ENCODE results near the gene TRIM44.
"Not testable (repeated sequence)": the region's sequence is repeated elsewhere in the genome, so short reads cannot be mapped to it uniquely, and the experiment has no call there.

The TRIM44 gene

DNA sequence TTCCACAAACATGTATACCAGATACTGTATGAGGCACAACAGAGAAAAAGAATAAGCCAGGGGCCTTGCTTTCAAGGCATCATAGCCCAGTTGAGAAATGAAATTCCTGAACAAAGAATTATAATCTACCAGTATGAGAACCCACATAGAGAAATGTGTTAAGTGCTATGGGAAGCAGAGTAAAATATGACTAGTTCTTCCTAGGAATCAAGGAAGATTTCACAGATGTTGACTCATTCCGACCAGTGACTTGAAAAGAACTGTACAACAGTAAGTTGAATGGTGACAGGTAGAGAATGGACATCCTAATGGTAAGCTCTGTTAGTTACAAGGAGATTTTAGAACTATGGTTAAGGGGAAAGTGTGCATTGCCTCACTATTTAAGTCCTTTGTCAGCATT is 102.6 kb downstream of the TRIM44 start:
- no peak overlapping the region for H3K9ac ChIP-seq (ENCODE audit: low read length)
- TF ChIP-seq EZH2phosphoT487 (conservative IDR thresholded peaks at IDR 0.05; ENCODE audit: low read length) = no peak
- TF ChIP-seq, protein P1, sequence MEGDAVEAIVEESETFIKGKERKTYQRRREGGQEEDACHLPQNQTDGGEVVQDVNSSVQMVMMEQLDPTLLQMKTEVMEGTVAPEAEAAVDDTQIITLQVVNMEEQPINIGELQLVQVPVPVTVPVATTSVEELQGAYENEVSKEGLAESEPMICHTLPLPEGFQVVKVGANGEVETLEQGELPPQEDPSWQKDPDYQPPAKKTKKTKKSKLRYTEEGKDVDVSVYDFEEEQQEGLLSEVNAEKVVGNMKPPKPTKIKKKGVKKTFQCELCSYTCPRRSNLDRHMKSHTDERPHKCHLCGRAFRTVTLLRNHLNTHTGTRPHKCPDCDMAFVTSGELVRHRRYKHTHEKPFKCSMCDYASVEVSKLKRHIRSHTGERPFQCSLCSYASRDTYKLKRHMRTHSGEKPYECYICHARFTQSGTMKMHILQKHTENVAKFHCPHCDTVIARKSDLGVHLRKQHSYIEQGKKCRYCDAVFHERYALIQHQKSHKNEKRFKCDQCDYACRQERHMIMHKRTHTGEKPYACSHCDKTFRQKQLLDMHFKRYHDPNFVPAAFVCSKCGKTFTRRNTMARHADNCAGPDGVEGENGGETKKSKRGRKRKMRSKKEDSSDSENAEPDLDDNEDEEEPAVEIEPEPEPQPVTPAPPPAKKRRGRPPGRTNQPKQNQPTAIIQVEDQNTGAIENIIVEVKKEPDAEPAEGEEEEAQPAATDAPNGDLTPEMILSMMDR (IDR thresholded peaks at IDR 0.05; ENCODE audit: insufficient read depth, low read length, poor library complexity, severe bottlenecking) = no peak
- no peaks in the 10 kb centered on the region for H3K9me3 ChIP-seq (ENCODE audit: insufficient read depth, low read length)
- H3K36me3 ChIP-seq (ENCODE audit: low read length) = no peaks in the 10 kb centered on the region
- H3K4me3 ChIP-seq (ENCODE audit: insufficient read depth, low read length, poor library complexity, severe bottlenecking) = no peak overlapping the region
- no peaks in the 10 kb centered on the region for H3K27me3 ChIP-seq (ENCODE audit: low read length)
- H3K9me2 ChIP-seq (replicated peaks; ENCODE audit: insufficient read depth, low read length) = no peaks in the 10 kb centered on the region
- no peaks in the 10 kb centered on the region for H3F3A ChIP-seq (ENCODE audit: insufficient read depth)
- no peaks in the 10 kb centered on the region for H3K79me2 ChIP-seq (ENCODE audit: insufficient read depth, low read length)
- no peaks in the 10 kb centered on the region for H4K20me1 ChIP-seq (ENCODE audit: low read depth, low read length)
- H3K27ac ChIP-seq (ENCODE audit: low read depth, low read length) = no peak overlapping the region
- no peak overlapping the region for H3K4me2 ChIP-seq (ENCODE audit: low read depth, low read length, poor library complexity, severe bottlenecking)
- no peak overlapping the region for H2AFZ ChIP-seq (ENCODE audit: low read depth, low read length, severe bottlenecking)

DNA sequence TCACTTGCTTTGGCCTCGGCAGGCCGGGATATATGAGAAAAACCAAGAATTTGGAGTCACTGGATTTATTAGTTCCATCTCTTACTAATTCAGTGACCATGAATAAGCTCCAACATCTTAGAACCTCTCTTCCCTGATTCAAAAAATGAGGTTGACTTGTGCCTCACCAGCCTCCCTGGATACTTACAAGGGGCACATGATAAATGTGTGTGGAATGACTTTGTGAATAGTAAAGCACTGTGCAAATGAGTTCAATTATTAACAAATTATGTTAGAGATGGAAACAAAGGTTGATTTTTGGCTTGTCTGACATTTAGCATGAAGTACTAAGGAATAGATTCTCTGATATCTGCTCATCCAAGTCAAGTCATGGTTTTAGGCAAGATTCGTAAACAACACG is 104.1 kb downstream of the TRIM44 start:
- no peaks in the 10 kb centered on the region for H3K36me3 ChIP-seq (ENCODE audit: low read length)
- no peaks in the 10 kb centered on the region for H3F3A ChIP-seq (ENCODE audit: insufficient read depth)
- H3K27me3 ChIP-seq (ENCODE audit: low read length) = no peaks in the 10 kb centered on the region
- H3K27ac ChIP-seq (ENCODE audit: low read depth, low read length) = no peak overlapping the region
- no peak overlapping the region for H2AFZ ChIP-seq (ENCODE audit: low read depth, low read length, severe bottlenecking)
- no peak overlapping the region for H3K4me2 ChIP-seq (ENCODE audit: low read depth, low read length, poor library complexity, severe bottlenecking)
- H3K9ac ChIP-seq (ENCODE audit: low read length) = no peak overlapping the region
- TF ChIP-seq EZH2phosphoT487 (conservative IDR thresholded peaks at IDR 0.05; ENCODE audit: low read length) = no peak
- TF ChIP-seq, protein P1 (IDR thresholded peaks at IDR 0.05; ENCODE audit: insufficient read depth, low read length, poor library complexity, severe bottlenecking) = no peak
- no peaks in the 10 kb centered on the region for H3K79me2 ChIP-seq (ENCODE audit: insufficient read depth, low read length)
- no peaks in the 10 kb centered on the region for H3K9me2 ChIP-seq (replicated peaks; ENCODE audit: insufficient read depth, low read length)
- H4K20me1 ChIP-seq (ENCODE audit: low read depth, low read length) = no peaks in the 10 kb centered on the region
- no peaks in the 10 kb centered on the region for H3K9me3 ChIP-seq (ENCODE audit: insufficient read depth, low read length)
- H3K4me3 ChIP-seq (ENCODE audit: insufficient read depth, low read length, poor library complexity, severe bottlenecking) = no peak overlapping the region

DNA sequence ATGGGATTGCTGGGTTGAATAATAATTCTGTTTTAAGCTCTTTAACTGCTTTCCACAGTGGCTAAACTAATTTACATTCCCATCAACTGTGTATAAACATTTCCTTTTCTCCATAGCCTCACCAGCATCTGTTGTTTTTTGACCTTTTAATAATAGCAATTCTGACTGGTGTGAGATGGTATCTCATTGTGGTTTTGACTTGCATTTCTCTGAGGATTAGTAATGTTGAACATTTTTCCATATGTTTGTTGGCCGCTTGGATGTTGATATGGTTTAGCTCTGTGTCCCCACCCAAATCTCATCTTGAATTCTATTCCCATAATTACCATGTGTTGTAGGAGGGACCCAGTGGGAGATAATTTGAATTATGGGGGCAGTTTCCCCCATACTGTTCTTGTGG is 107.8 kb downstream of the TRIM44 start:
- not testable (repeated sequence) for H2AFZ ChIP-seq (ENCODE audit: low read depth, low read length, severe bottlenecking); H3K36me3 ChIP-seq (ENCODE audit: low read length); H3K9me2 ChIP-seq (replicated peaks; ENCODE audit: insufficient read depth, low read length); H3K9me3 ChIP-seq (ENCODE audit: insufficient read depth, low read length); H3K27me3 ChIP-seq (ENCODE audit: low read length); H3K4me2 ChIP-seq (ENCODE audit: low read depth, low read length, poor library complexity, severe bottlenecking); H3F3A ChIP-seq (ENCODE audit: insufficient read depth); H3K9ac ChIP-seq (ENCODE audit: low read length); H3K4me3 ChIP-seq (ENCODE audit: insufficient read depth, low read length, poor library complexity, severe bottlenecking); H3K27ac ChIP-seq (ENCODE audit: low read depth, low read length); H3K79me2 ChIP-seq (ENCODE audit: insufficient read depth, low read length); H4K20me1 ChIP-seq (ENCODE audit: low read depth, low read length)

DNA sequence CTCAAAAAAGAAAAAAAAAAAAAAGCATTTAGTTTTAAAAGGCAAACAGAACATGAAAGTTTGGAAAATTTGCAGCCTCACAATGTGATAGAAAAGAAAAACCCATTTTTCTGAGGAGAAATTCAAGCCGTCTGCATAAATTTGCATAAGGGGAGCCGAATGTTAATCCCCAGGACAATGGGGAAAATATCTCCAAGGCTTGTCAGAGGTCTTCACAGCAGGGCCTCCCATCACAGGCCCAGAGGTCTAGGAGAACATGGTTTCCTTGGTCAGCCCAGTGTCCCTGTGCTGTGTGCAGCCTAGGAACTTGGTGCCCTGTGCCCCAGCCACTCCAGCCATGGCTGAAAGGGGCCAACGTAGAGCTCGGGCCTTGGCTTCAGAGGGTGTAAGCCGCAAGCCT is 109.1 kb downstream of the TRIM44 start:
- TF ChIP-seq, protein P1 (IDR thresholded peaks at IDR 0.05; ENCODE audit: insufficient read depth, low read length, poor library complexity, severe bottlenecking) = no peak
- H3K4me2 ChIP-seq (ENCODE audit: low read depth, low read length, poor library complexity, severe bottlenecking) = no peak overlapping the region
- no peaks in the 10 kb centered on the region for H3K27me3 ChIP-seq (ENCODE audit: low read length)
- H3K36me3 ChIP-seq (ENCODE audit: low read length) = no peaks in the 10 kb centered on the region
- H2AFZ ChIP-seq (ENCODE audit: low read depth, low read length, severe bottlenecking) = no peak overlapping the region
- H3F3A ChIP-seq (ENCODE audit: insufficient read depth) = no peaks in the 10 kb centered on the region
- H3K27ac ChIP-seq (ENCODE audit: low read depth, low read length) = no peak overlapping the region
- no peaks in the 10 kb centered on the region for H4K20me1 ChIP-seq (ENCODE audit: low read depth, low read length)
- H3K9ac ChIP-seq (ENCODE audit: low read length) = no peak overlapping the region
- no peak overlapping the region for H3K4me3 ChIP-seq (ENCODE audit: insufficient read depth, low read length, poor library complexity, severe bottlenecking)
- no peaks in the 10 kb centered on the region for H3K9me2 ChIP-seq (replicated peaks; ENCODE audit: insufficient read depth, low read length)
- no peaks in the 10 kb centered on the region for H3K79me2 ChIP-seq (ENCODE audit: insufficient read depth, low read length)
- H3K9me3 ChIP-seq (ENCODE audit: insufficient read depth, low read length) = no peaks in the 10 kb centered on the region

DNA sequence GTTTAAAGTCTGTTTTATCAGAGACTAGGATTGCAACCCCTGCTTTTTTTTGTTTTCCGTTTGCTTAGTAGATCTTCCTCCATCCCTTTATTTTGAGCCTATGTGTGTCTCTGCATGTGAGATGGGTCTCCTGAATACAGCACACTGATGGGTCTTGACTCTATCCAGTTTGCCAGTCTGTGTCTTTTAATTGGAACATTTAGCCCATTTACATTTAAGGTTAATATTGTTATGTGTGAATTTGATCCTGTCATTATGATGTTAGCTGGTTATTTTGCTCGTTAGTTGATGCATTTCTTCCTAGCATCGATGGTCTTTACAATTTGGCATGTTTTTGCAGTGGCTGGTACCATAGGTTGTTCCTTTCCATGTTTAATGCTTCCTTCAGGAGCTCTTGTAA is 114.7 kb downstream of the TRIM44 start:
- H3K9me3 ChIP-seq (ENCODE audit: insufficient read depth, low read length) = not testable (repeated sequence)

DNA sequence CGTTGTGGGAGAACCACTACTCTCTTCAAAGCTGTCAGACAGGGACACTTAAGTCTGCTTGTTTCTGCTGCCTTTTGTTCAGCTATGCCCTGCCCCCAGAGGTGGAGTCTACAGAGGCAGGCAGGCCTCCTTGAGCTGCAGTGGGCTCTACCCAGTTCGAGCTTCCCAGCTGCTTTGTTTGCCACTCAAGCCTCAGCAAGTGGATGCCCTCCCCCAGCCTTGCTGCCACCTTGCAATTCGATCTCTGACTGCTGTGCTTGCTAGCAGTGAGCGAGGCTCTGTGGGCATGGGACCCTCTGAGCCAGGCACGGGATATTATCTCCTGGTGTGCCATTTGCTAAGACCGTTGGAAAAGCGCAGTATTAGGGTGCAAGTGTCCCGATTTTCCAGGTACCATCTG is 116.4 kb downstream of the TRIM44 start:
- H3K9me2 ChIP-seq (replicated peaks; ENCODE audit: insufficient read depth, low read length); H3K27ac ChIP-seq (ENCODE audit: low read depth, low read length); H3K79me2 ChIP-seq (ENCODE audit: insufficient read depth, low read length); H3K9ac ChIP-seq (ENCODE audit: low read length); H3K4me2 ChIP-seq (ENCODE audit: low read depth, low read length, poor library complexity, severe bottlenecking); H4K20me1 ChIP-seq (ENCODE audit: low read depth, low read length); H3F3A ChIP-seq (ENCODE audit: insufficient read depth); H3K4me3 ChIP-seq (ENCODE audit: insufficient read depth, low read length, poor library complexity, severe bottlenecking); H2AFZ ChIP-seq (ENCODE audit: low read depth, low read length, severe bottlenecking); H3K9me3 ChIP-seq (ENCODE audit: insufficient read depth, low read length); H3K27me3 ChIP-seq (ENCODE audit: low read length); H3K36me3 ChIP-seq (ENCODE audit: low read length): not testable (repeated sequence)

More for the DNA sequence above, 114.7 kb downstream of the TRIM44 start:
- not testable (repeated sequence) for H3K9ac ChIP-seq (ENCODE audit: low read length); H3K9me2 ChIP-seq (replicated peaks; ENCODE audit: insufficient read depth, low read length); H3F3A ChIP-seq (ENCODE audit: insufficient read depth); H3K27me3 ChIP-seq (ENCODE audit: low read length); H3K27ac ChIP-seq (ENCODE audit: low read depth, low read length); H3K36me3 ChIP-seq (ENCODE audit: low read length); H2AFZ ChIP-seq (ENCODE audit: low read depth, low read length, severe bottlenecking); H3K4me3 ChIP-seq (ENCODE audit: insufficient read depth, low read length, poor library complexity, severe bottlenecking); H4K20me1 ChIP-seq (ENCODE audit: low read depth, low read length); H3K4me2 ChIP-seq (ENCODE audit: low read depth, low read length, poor library complexity, severe bottlenecking); H3K79me2 ChIP-seq (ENCODE audit: insufficient read depth, low read length)

Measured in SU-DHL-6 (cell line).